Hepatocyte (in vitro differentiated cells): Measurements from ENCODE around the gene TINCR. TPM values are rescaled to one million over a fixed set of nuclear protein-coding genes. Genes with fewer than 3 reads are reported as not detected.
A peak's percentile ranks its signal among the peaks of the same experiment; 100 is the strongest.

Experiments
- DNase-seq: peaks from one replicate; pipeline ENCODE4 v3.0.0-alpha.2; 2016; ENCODE audit warnings: low spot score
- H2AFZ ChIP-seq: fragments of 200-600 bp; sonication (generic); 2 replicates; pipeline ENCODE4 v1.6.0; 2016; ENCODE audit warnings: antibody characterized with exemption, mild to moderate bottlenecking
- H3K27ac ChIP-seq: fragments of 200-600 bp; sonication (generic); 2 replicates; pipeline ENCODE4 v1.5.1; 2016; ENCODE audit warnings: mild to moderate bottlenecking
- H3K27me3 ChIP-seq: fragments of 200-600 bp; sonication (generic); 2 replicates; pipeline ENCODE4 v1.6.1; 2016
- H3K36me3 ChIP-seq: fragments of 200-600 bp; sonication (generic); replicated peaks from 2 replicates; pipeline ENCODE4 v1.5.1; 2016; ENCODE audit warnings: low read depth; ENCODE audit not compliant: insufficient read depth
- H3K4me1 ChIP-seq: fragments of 200-600 bp; sonication (generic); 2 replicates; pipeline ENCODE4 v1.5.1; 2016; ENCODE audit warnings: mild to moderate bottlenecking, moderate library complexity; ENCODE audit not compliant: insufficient read depth
- H3K4me2 ChIP-seq: fragments of 200-600 bp; sonication (generic); 2 replicates; pipeline ENCODE4 v1.6.0; 2016
- H3K4me3 ChIP-seq: fragments of 200-600 bp; sonication (generic); 2 replicates; pipeline ENCODE4 v1.5.1; 2016; ENCODE audit warnings: mild to moderate bottlenecking
- H3K79me2 ChIP-seq: fragments of 200-600 bp; sonication (generic); 2 replicates; pipeline ENCODE4 v1.6.0; 2017; ENCODE audit warnings: mild to moderate bottlenecking
- H3K9me2 ChIP-seq: fragments of 200-600 bp; sonication (generic); replicated peaks from 2 replicates; pipeline ENCODE4 v1.6.0; 2017; ENCODE audit warnings: mild to moderate bottlenecking; ENCODE audit not compliant: insufficient read depth
- H3K9me3 ChIP-seq: fragments of 200-600 bp; sonication (generic); 2 replicates; pipeline ENCODE4 v1.5.1; 2016; ENCODE audit warnings: low read depth, mild to moderate bottlenecking
- H4K20me1 ChIP-seq: fragments of 200-600 bp; sonication (generic); 2 replicates; pipeline ENCODE4 v1.6.0; 2016; ENCODE audit warnings: mild to moderate bottlenecking; ENCODE audit not compliant: insufficient read depth, poor library complexity, severe bottlenecking
- CTCF ChIP-seq: fragments of 200-600 bp; sonication (generic); IDR thresholded peaks from 2 replicates; pipeline ENCODE4 v1.5.1; 2016; ENCODE audit warnings: antibody characterized with exemption, mild to moderate bottlenecking; ENCODE audit not compliant: poor library complexity
- EZH2 ChIP-seq: fragments of 200-600 bp; sonication (generic); IDR thresholded peaks from 2 replicates; pipeline ENCODE4 v1.6.1; 2016; ENCODE audit warnings: antibody characterized with exemption, mild to moderate bottlenecking, borderline replicate concordance
- EZH2phosphoT487 ChIP-seq: fragments of 200-600 bp; sonication (generic); IDR thresholded peaks from one replicate; pipeline ENCODE4 v1.6.1; 2018; ENCODE audit warnings: antibody characterized with exemption, mild to moderate bottlenecking, low read depth, moderate library complexity; ENCODE audit not compliant: unreplicated experiment, severe bottlenecking
- WGBS: methylation state at CpG from one replicate; pipeline ENCODE4 v1.1.6; 2016; ENCODE audit warnings: low lambda C conversion rate; ENCODE audit errors: missing lambda C conversion rate; 5-methylcytosine and 5-hydroxymethylcytosine counted together
- polyA plus RNA-seq: library from polyadenylated mRNA; unstranded; fragments of >200 nt; fragmentation: Nextera tagmentation; extraction: Ambion mirVana; gene quantifications from 2 replicates; pipeline ENCODE4 v1.2.1, GENCODE V29; 2016
- total RNA-seq: library from RNA; depleted of rRNA; stranded (reverse); fragments of >200 nt; gene quantifications from 2 replicates; pipeline ENCODE4 v1.2.3, GENCODE V29; 2014

The TINCR gene
- total and polyA plus RNA-seq, 2 experiments from 2014 or later, result 1.8 to 2.4 TPM

DNA sequence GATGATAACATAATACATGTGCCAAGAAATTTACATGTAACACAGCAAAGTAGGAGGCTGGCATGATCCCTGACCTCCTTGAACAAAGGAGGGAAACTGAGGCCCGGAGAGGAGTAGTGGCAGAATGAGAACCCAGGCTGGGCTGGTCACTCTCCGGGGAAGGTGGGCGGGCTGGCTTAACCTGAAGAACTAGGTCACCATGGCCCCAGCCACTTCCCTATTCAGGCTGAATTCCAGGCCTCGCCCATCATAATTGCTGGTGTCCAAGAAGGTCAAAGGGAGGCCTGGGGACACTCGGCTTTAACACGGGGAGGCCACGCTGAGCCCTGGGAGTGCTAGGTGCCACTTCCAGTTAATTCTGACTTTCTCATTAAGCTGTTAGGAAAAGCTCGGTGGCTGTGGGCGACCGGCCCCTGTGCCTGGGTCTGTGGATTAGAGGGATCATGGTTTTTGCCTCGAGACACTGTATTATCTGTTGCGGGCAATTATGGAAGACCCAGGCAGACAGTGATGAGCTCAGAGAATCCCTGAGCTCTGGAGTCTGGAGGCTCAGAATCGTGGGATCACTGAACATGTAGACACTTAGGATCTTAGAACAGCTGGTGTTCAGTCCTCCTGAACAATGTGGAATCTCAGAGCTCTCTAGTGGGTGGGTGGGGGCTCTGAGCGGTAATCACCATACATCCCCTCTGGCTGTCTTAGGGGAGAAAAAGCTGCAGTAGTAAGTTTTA lies 5.0 kb upstream of the TINCR start:
- WGBS, result 36% methylated on average over 14 of the region's 14 CpGs
- Histone ChIP-seq H4K20me1 (no peaks in the 10 kb centered on the region), H3K9me3 (no peaks in the 10 kb centered on the region), H2AFZ (no peak overlapping the region), H3K4me1 (peaks cover 6% of the 10 kb centered on the region), H3K36me3 (no peaks in the 10 kb centered on the region), H3K9me2 (no peaks in the 10 kb centered on the region), H3K27me3 (peaks cover 9% of the 10 kb centered on the region), H3K79me2 (no peaks in the 10 kb centered on the region), H3K27ac (peak overlapping the region; percentile 31), H3K4me3 (no peak overlapping the region), H3K4me2 (peak overlapping the region; percentile 46)
- no peak for DNase-seq
- TF ChIP-seq CTCF (no peak), EZH2 (no peak)

GRCh38 chr19:5571777-5572176 lies 4.0 kb upstream of the TINCR start:
- no peak for TF ChIP-seq EZH2
- no peak for TF ChIP-seq CTCF
- no peak for TF ChIP-seq EZH2phosphoT487
- no peak overlapping the region for H3K4me2 ChIP-seq
- no peaks in the 10 kb centered on the region for H3K79me2 ChIP-seq
- H3K27me3 ChIP-seq, result peaks cover 16% of the 10 kb centered on the region
- H3K4me3 ChIP-seq, result no peak overlapping the region
- DNase-seq, result no peak
- H3K9me3 ChIP-seq, result no peaks in the 10 kb centered on the region
- 97% methylated on average over 3 of the region's 3 CpGs for WGBS
- H2AFZ ChIP-seq, result no peak overlapping the region
- no peaks in the 10 kb centered on the region for H3K36me3 ChIP-seq
- peaks cover 6% of the 10 kb centered on the region for H3K4me1 ChIP-seq
- H3K27ac ChIP-seq, result no peak overlapping the region
- H4K20me1 ChIP-seq, result no peaks in the 10 kb centered on the region
- no peaks in the 10 kb centered on the region for H3K9me2 ChIP-seq

DNA sequence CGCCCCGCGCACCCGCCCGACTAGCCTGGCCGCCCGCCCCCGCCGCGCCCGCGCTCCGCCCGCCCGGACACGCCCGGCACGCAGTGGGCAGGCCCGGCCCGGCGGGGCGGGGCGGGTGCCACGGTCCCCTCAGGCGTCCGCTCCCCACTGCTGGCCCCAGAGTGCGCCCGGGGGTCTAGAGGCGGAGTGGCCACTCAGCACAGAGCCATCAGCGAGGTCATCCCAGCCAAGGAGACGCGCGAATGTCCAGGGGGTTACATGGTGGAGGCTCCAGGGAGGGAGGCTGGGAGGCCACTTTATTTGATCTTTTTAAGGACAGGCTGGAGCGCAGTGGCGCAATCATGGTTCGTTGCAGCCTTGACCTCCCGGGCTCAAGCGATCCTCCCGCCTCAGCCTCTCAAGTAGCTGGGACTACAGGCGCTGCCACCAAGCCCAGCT lies 236 bp upstream of the TINCR start:
- no peak for DNase-seq
- no peak for TF ChIP-seq CTCF
- no peak for TF ChIP-seq EZH2
- no peak for TF ChIP-seq EZH2phosphoT487
- Histone ChIP-seq H3K27ac (no peak overlapping the region), H3K9me2 (no peaks in the 10 kb centered on the region), H3K4me2 (peak overlapping the region; percentile 80), H3K79me2 (no peaks in the 10 kb centered on the region), H2AFZ (no peak overlapping the region), H4K20me1 (no peaks in the 10 kb centered on the region), H3K36me3 (no peaks in the 10 kb centered on the region), H3K4me3 (no peak overlapping the region), H3K4me1 (peaks cover 6% of the 10 kb centered on the region), H3K27me3 (peaks cover 27% of the 10 kb centered on the region), H3K9me3 (no peaks in the 10 kb centered on the region)
- 64% methylated on average over 13 of the region's 40 CpGs for WGBS
